Posterior cingulate gyrus (tissue), 11 donors: ENCODE measurements around the gene FANCG.

ENCODE experiments used
- DNase-seq, 10 donors: peaks; one replicate each; pipeline versions ENCODE4 v3.0.0 to v3.0.0-alpha.2; 2020 to 2021; ENCODE audit warnings: mixed read lengths in 3 of 10
- intact Hi-C: fragments of 100-400 bp; cut with DNase I; formaldehyde crosslinking; loops from one replicate; pipeline ENCODE4 v1.15.1; 2023

FANCG gene

GRCh38 chr9:35105126-35105525, 25.4 kb upstream of the FANCG start:
- no peak for DNase-seq
- intact Hi-C loops: no loop called here

- intact Hi-C loops: no loop called here
- DNase-seq: peak in 1 of 10 donors; percentile 6
Measured at GRCh38 chr9:35104586-35104985, 24.8 kb upstream of the FANCG start.

GRCh38 chr9:35103660-35104191, 24.0 kb upstream of the FANCG start:
- intact Hi-C loops: no loop called here

GRCh38 chr9:35102769-35103659, 23.3 kb upstream of the FANCG start, which contains the start of gene STOML2:
STOML2 (minus strand) TSS chr9:35103131; CDS start chr9:35103094, 37 bp downstream.
- intact Hi-C loops: no loop called here
- DNase-seq: peak; percentile 94 to 99 (median 97)

More at GRCh38 chr9:35103660-35104191, 24.0 kb upstream of the FANCG start:
- DNase-seq: peak in 1 of 10 donors; percentile 63

- peak in 2 of 10 donors; percentile 20 to 88 for DNase-seq
- intact Hi-C loops: no loop called here
Measured at GRCh38 chr9:35102465-35102768, 22.7 kb upstream of the FANCG start.

GRCh38 chr9:35097573-35097972, 17.8 kb upstream of the FANCG start:
- DNase-seq: no peak
- intact Hi-C loops: loop anchor here (10.0 kb wide), 1 partner anchor 637 kb away; the partner anchor contains the start of genes CREB3 and TLN1

- DNase-seq: peak; percentile 74 to 98 (median 88)
- intact Hi-C loops: loop anchor here (1.0 to 10.0 kb wide), 2 partner anchors 197 to 639 kb away; partner anchors contain the start of genes CREB3 and TLN1
Measured at GRCh38 chr9:35096035-35096849, 16.5 kb upstream of the FANCG start, which contains the start of gene PIGO. PIGO (minus strand) TSS chr9:35096591; CDS start chr9:35095565, 1,026 bp downstream.

GRCh38 chr9:35091536-35091935, 11.8 kb upstream of the FANCG start:
- intact Hi-C loops: loop anchor here (10.0 kb wide), 1 partner anchor 643 kb away; the partner anchor contains the start of genes CREB3 and TLN1
- DNase-seq: no peak

GRCh38 chr9:35089434-35089833, 9.7 kb upstream of the FANCG start:
- intact Hi-C loops: no loop called here
- DNase-seq: peak in 1 of 10 donors; percentile 4

GRCh38 chr9:35085078-35085477, 5.3 kb upstream of the FANCG start:
- intact Hi-C loops: no loop called here

GRCh38 chr9:35079041-35079425, 709 bp downstream of the FANCG start:
- intact Hi-C loops: loop anchor here (10.0 kb wide), 1 partner anchor 86 kb away; the partner anchor contains the start of gene UNC13B

More at GRCh38 chr9:35085078-35085477, 5.3 kb upstream of the FANCG start:
- no peak for DNase-seq

GRCh38 chr9:35078066-35078465, 1.7 kb downstream of the FANCG start:
- DNase-seq: peak in 1 of 10 donors; percentile 69
- intact Hi-C loops: loop anchor here (10.0 kb wide), 1 partner anchor 87 kb away; the partner anchor contains the start of gene UNC13B

More at GRCh38 chr9:35079041-35079425, 709 bp downstream of the FANCG start:
- no peak for DNase-seq

- intact Hi-C loops: loop anchor here (10.0 kb wide), 1 partner anchor 88 kb away; the partner anchor contains the start of gene UNC13B
- peak in 1 of 10 donors; percentile 54 for DNase-seq
Measured at GRCh38 chr9:35076848-35077247, 2.9 kb downstream of the FANCG start.

GRCh38 chr9:35075358-35075757, 4.4 kb downstream of the FANCG start:
- intact Hi-C loops: loop anchor here (10.0 kb wide), 1 partner anchor 89 kb away; the partner anchor contains the start of gene UNC13B
- DNase-seq: peak in 1 of 10 donors; percentile 1

- intact Hi-C loops: loop anchor here (10.0 kb wide), 1 partner anchor 90 kb away; the partner anchor contains the start of gene UNC13B
Measured at GRCh38 chr9:35074791-35075190, 5.0 kb downstream of the FANCG start.

GRCh38 chr9:35074141-35074540, 5.6 kb downstream of the FANCG start:
- intact Hi-C loops: loop anchor here (10.0 kb wide), 1 partner anchor 91 kb away; the partner anchor contains the start of gene UNC13B
- peak in 1 of 10 donors; percentile 26 for DNase-seq

More at GRCh38 chr9:35074791-35075190, 5.0 kb downstream of the FANCG start:
- peak in 1 of 10 donors; percentile 61 for DNase-seq

GRCh38 chr9:35073279-35073612, 6.5 kb downstream of the FANCG start:
- DNase-seq: no peak
- intact Hi-C loops: loop anchor here (2.0 to 10.0 kb wide), 2 partner anchors 82 to 92 kb away; partner anchors contain the start of gene UNC13B

- intact Hi-C loops: loop anchor here (1.0 to 10.0 kb wide), 3 partner anchors 8 to 92 kb away; partner anchors contain the start of gene UNC13B
- peak; percentile 98 to 100 (median 99) for DNase-seq
Measured at GRCh38 chr9:35072461-35073278, 7.1 kb downstream of the FANCG start, which contains the start of gene VCP. VCP (minus strand) TSS chr9:35072625; CDS start chr9:35072353, 272 bp downstream.
